GM21367 (cell line): Measurements from ENCODE around the gene ZNF470.

ENCODE experiments used
- ATAC-seq: cut with Tn5 transposase; IDR thresholded peaks from one replicate; pipeline ENCODE4 v1.9.1; 2021; ENCODE audit not compliant: unreplicated experiment

Gene ZNF470

DNA sequence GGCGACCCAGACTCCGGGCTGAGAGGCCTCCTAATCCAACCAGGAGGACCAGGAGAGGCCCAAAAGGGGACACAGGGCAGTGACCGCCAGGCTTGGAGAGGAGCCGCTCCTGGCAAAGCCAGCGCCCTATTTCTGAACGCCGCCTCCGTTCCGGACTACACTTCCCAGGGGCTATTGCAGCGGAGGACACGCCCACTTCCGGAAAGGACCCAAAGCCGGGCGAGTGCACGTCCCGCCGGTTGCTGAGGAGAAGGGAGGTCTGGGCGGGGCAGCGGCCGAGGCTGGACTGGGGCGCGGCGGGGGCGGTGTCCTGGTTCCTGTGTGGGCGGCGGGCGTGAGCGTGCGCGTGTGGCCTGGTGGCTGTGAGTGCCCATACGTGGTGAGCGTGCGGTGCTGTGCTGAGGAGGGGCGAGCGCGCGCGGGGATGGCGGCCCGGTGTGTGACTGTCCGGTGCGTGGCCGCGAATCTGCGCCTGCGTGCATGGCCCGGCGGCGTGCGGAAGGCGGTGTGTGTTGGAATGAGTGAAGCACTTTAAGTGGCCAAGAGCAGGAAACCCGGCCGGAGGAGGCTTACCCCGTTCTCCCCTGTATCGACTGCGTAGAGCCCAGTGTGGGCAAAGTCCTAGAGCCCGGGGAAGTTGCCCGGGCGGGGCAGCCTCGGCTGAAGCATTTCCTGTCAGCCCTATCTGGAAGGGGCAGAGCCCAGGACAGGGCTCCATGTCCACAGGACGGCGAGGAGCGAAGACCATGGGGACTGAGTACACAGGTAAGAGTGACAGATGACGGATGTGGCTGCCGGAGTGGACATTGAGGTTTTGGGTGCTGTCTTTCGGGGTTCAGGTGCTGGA is at the start of gene ZNF470:
ZNF470 (plus strand) TSS at position 195 of the 847 bp plus-strand sequence. CDS start 2,844 bp downstream, outside the sequence.
- peak; percentile 98 for ATAC-seq

DNA sequence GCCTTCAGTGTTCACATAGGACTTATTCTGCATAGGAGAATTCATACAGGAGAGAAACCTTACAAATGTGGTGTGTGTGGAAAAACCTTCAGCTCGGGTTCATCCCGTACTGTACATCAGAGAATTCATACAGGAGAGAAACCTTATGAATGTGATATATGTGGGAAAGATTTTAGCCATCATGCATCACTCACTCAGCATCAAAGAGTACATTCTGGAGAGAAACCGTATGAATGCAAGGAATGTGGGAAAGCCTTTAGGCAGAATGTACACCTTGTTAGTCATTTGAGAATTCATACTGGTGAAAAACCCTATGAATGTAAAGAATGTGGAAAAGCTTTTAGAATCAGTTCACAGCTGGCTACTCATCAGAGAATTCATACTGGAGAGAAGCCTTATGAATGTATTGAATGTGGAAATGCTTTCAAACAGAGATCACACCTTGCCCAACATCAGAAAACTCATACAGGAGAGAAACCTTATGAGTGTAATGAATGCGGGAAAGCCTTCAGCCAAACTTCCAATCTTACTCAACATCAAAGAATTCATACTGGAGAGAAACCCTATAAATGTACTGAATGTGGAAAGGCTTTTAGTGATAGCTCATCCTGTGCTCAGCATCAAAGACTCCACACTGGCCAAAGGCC is 41.9 kb upstream of the ZNF470 start:
- ATAC-seq: no peak

- ATAC-seq: no peak
These were observed 29.8 kb upstream of the ZNF470 start for GRCh38 chr19:56537442-56537841.

GRCh38 chr19:56538254-56538760 is 29.0 kb upstream of the ZNF470 start:
- ATAC-seq: no peak

- no peak for ATAC-seq
These were observed 28.5 kb upstream of the ZNF470 start, which contains the start of gene ZFP28 for GRCh38 chr19:56538761-56539263. TSS of gene ZFP28 (plus strand) at chr19:56538948. CDS start at chr19:56539019, 71 bp downstream.

DNA sequence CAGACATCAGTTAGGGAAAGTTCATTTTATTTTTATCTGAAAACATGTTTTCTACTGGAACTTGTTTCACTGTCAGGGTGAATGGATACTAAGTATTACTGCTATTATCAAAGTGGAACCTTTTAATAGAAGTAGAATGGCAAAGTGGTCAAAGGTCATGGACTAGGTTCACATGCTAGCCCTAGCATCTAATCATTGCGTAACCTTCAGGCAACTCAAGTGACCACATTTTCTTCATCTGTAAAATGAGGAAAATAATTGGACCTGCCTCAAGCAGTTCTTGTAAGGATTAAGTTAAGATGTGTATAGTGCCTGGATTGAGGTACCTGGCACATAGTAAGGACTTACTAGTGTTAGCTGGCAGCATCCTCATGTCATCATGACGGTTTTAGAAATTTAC is 23.5 kb upstream of the ZNF470 start:
- ATAC-seq: no peak

- no peak for ATAC-seq
These were observed 19.7 kb upstream of the ZNF470 start for GRCh38 chr19:56547535-56547934.

GRCh38 chr19:56554272-56554869 is 12.9 kb upstream of the ZNF470 start:
- ATAC-seq: no peak

DNA sequence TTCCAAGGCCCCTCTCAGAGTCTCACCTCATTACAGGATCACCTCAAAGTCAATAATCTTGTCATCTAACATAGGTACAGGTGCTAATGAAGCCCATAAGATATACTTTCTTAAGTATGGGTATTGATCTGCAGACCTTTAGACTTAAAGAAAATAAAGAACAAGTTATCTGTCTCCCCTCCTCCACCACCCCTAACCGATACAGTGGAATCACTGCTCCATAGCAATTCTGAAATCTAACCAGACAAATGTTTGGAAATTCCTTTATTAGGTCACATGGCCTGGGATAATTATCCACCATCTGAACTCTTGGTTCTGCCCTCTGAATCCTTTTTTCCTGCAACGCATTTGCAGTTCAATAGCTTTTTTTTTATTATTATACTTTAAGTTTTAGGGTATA is 4.5 kb upstream of the ZNF470 start:
- no peak for ATAC-seq

DNA sequence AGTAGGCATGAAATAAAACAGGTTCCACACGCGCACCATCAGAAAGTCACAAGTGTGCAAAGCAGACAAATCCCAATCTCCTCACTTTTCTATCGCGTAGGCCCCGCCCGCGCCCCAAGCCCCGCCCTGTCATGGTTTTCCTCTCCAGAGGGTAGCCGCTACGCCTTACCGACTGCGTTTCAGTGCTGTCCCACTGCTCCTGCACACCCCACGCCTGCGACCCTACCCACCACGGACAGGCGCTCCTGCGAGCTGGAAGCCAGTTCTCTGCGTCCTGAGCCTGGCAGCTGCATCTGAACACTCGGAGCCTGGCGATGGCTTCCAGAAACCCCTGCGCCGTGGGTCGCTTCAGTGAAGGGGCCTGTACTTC is 379 bp upstream of the ZNF470 start:
- ATAC-seq: peak; percentile 28

DNA sequence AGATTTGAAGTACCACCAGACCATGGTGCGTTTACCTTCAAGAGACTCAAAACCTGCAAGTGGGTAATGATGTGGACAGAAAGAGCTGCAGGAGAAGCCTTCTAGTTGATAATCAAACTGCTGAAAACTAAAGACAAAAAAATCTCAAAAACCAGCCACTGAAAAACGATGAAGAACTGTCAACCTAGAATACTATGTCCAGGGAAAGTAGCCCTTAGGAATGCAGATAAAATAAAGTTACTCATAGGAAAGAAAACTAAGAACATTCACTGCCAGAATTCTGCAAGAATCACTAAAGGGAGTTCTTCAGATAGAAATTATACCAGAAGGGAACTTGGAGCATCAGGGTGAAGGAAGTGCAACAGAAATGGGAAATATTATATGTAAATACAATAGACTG is 5.3 kb downstream of the ZNF470 start:
- no peak for ATAC-seq

GRCh38 chr19:56573914-56574313 is 6.6 kb downstream of the ZNF470 start:
- no peak for ATAC-seq

GRCh38 chr19:56577719-56578602 is 10.7 kb downstream of the ZNF470 start:
- ATAC-seq: no peak

DNA sequence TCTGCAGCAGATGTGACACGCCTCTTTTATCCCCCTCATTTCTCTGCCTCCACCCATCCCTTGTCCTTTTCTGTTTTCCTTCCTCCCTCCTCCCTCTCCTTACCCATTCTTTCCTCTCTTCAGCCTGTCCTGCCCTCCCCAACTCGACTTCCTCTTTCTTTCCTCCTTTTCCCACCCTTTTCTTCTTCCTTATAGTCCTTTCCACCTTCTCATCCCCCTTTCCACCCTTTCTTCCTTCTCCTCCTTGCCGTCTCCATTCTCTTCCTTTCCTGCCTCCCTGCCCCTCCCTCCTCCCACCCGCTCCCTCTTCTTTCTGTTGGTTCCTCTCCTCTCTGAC is 27.1 kb downstream of the ZNF470 start:
- ATAC-seq: no peak

DNA sequence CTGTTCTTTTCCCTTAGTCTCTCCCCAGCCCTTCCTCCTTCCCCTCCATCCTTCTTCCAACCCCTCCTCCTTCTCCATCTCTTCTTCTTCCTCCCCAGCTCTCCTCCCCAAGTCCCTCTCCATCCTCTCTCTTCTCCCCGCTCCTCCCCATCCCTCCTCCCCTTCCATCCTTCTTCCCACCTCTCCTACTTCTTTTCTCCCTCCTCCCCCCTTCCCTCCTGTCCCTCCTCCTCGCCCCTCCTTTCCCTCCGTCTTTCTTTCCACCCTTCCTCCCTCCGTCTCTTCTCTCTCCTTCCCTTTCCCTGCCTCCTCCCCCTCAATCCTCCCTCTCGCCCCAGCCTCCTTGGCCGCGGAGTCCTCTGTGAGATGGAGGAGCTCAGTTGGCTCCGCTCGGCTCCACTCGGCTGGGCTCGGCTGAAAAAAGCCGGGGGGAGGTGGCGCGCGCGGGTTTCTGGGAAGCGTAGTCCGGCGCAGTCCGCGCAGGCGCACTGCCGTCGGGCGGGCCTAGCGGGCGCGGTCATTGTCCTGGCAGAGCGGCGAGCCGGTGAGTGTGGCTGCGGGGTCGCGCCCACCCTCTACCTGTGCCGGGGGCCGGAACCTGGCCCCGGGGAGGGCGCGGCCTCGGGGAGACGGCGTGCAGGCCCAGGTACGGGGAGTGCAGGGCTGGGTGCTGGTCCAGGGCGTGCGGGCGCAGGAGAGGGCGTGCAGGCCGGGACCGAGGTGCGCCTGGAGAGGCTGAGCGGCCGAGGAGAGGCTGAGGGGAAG is 27.7 kb downstream of the ZNF470 start, which contains the start of gene ZNF71:
ZNF71 (plus strand) TSS at position 520 of the 765 bp plus-strand sequence. CDS start 6,257 bp downstream, outside the sequence.
- peak; percentile 81 for ATAC-seq

DNA sequence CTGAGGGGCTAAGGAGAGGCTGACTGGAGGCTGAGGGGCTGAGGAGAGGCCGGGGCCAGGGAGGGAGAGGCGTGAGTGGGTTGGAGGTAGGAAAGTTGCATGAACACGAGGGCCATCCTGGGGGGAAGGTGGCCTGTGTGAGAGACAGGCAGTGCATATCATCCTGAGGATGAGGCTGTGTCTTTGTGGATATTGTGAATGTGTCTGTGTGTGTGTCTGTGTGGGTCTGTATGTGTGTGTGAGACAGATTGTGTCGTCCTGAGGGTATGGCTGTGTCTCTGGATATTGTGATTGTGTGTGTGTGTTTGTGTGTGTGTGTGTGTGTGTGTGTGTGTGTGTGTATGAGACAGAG is 28.3 kb downstream of the ZNF470 start:
- no peak for ATAC-seq

GRCh38 chr19:56596676-56597075 is 29.4 kb downstream of the ZNF470 start:
- ATAC-seq: no peak

DNA sequence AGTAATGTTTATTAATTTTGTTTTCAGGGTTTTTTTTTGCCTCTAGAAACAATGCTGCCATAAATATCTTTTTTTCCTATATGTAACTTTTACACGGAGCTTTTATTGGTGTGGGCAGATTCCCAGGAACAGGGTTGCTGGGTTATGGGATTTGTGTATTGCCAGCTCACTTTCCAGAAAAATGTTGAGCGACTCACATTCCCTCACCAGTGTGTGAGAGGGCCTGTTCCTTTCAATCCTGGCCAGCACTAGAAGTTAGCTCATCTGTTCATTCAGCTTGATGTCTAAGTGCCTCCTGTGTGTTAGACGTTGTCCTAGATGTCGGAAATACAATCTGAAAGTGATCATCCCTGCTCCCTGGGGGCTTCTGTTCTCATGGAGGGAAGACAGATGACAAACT is 30.4 kb downstream of the ZNF470 start:
- ATAC-seq: no peak

GRCh38 chr19:56601375-56601774 is 34.1 kb downstream of the ZNF470 start:
- no peak for ATAC-seq

DNA sequence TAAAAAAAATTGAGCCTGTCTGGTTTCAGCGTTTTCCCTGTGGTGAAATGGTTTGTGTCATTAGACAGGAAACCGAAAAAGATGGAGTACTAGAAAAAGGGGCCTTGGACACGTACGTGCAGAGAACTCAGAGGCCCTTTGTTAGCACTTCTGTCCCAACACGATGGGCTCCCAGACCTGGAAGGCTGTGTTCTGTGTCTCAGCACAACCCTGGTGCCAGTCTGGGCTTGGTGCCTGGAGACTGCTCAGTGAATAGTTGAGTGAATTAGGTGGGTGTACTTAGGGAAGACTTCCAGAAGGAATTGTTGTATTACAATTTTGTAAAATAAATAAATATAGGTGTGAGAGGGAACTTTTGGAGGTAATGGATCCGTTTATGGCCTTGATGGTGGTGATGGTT is 36.6 kb downstream of the ZNF470 start:
- ATAC-seq: no peak
